ENCODE results near the gene WEE2.

DNA sequence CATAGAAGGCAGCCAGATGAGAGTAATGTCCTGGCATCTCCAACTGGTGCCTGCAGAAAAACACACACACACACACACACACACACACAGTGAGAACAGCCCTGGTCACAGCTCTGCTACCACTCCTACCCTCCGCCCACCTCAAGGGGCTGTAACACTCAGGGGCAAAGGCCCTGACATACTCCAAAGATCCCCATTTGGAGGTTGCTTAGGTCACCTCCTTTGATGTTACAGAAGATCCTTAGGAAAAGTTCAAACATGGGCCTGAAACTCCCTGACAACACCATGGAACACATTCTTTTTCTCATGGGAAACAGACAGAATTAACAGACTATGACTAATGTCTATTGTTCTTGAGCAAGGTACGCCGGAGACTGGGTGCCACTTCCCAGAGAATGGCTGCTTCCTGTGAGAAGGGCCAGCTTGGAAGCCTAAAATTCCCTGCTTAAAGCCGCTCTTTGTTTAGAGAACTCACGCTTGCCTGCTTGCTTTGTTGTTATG, 33.9 kb upstream of the WEE2 start:
- TF ChIP-seq POLR2A (IDR thresholded peaks at IDR 0.05) (no peak), EP300 (IDR thresholded peaks at IDR 0.05) (no peak)

Data from suprapubic skin (tissue), 2 donors.